HG03097 (cell line): Measurements from ENCODE around the gene WNT10A.

Source experiments
- ATAC-seq: cut with Tn5 transposase; IDR thresholded peaks from one replicate; pipeline ENCODE4 v1.9.1; 2021; ENCODE audit not compliant: unreplicated experiment, low FRiP score

The WNT10A gene

DNA sequence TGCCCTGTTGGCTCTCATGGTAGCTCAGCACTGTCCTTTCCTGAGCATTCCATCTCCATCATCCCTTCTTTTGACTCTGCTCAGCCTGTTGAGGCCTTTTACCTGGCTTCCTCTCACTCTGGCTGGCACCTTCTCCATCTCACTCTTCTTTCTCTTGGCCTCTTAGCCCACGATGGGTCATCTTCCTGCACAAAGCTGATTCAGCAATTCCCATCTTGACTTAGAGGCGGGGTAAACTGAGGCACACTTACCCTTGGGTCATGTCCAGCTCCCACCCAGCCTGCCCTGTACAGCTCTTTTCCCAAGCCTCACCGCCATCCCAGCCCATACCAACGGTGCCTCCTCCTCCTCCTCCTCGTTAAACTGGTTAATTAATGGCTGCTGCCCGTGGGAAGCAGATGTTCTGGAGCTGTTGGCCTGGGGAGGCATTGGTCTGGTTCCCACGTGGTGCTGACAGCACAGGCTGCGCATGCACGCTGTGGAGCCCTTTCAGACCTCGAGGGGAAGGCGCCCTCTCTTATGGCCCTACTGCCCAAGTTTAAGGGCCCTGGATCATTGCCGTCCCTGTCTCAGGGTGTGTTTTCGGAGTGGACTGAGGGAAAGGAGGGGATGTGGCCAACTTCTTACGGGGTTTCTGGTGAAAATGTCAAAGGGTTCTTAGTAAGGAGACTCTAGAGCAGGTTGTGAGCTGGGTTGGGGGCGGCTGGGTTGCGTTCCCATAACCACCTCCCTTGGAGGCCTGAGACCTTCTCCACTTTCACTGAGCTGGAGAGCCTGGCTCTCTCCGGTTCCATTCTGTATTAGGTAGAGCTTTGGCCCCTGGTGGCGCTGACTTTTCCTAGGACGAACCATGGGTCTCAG, 10.9 kb downstream of the WNT10A start:
- ATAC-seq = no peak

DNA sequence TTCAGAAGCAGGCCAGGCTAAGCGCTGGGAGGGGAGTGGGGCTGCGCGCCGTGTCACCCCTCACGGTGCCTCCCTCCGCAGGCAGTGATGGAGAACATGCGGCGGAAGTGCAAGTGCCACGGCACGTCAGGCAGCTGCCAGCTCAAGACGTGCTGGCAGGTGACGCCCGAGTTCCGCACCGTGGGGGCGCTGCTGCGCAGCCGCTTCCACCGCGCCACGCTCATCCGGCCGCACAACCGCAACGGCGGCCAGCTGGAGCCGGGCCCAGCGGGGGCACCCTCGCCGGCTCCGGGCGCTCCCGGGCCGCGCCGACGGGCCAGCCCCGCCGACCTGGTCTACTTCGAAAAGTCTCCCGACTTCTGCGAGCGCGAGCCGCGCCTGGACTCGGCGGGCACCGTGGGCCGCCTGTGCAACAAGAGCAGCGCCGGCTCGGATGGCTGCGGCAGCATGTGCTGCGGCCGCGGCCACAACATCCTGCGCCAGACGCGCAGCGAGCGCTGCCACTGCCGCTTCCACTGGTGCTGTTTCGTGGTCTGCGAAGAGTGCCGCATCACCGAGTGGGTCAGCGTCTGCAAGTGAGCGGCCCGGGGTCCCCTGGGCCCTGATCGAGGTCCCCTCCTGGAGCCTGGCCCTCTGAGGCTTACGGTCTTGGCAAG, 12.2 kb downstream of the WNT10A start:
- peak; percentile 47 for ATAC-seq

DNA sequence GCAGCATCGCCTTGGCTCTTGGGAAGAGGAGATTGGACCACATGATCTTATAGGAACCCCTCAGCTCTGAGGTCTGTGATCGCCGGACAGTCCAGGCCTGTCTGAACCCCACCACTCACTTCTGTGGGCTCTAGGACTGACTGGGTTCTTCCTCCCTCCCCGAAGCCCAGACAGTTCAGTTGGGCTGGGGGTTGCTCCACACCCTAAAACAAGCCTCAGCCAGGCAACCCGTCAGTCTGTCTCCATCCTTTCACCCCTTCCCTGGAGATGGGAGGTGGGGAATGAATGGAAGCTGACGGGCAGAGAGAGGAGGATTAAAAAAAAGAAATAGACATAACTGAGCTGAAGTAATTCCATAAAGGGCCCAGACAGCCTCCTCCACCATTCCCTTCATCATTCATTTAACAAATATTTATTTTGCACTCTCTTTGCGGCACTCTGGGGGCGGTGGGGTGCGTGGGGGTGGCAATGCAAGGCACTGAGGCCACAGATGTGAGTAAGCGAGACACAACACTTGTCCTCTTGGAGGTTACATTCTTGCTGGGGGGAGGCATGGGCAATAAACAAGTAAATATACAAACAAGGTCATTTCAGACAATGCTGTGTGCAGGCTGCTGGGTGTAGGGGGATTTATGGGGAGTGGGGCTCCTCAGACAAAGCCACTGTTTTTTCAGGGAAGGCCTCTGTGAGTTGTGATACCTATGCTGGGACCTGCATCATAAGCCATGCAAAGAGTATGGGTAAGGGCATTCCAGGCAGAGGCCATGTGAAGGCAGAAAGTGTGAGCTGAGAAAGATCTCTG, 12.9 kb downstream of the WNT10A start:
- ATAC-seq = no peak

DNA sequence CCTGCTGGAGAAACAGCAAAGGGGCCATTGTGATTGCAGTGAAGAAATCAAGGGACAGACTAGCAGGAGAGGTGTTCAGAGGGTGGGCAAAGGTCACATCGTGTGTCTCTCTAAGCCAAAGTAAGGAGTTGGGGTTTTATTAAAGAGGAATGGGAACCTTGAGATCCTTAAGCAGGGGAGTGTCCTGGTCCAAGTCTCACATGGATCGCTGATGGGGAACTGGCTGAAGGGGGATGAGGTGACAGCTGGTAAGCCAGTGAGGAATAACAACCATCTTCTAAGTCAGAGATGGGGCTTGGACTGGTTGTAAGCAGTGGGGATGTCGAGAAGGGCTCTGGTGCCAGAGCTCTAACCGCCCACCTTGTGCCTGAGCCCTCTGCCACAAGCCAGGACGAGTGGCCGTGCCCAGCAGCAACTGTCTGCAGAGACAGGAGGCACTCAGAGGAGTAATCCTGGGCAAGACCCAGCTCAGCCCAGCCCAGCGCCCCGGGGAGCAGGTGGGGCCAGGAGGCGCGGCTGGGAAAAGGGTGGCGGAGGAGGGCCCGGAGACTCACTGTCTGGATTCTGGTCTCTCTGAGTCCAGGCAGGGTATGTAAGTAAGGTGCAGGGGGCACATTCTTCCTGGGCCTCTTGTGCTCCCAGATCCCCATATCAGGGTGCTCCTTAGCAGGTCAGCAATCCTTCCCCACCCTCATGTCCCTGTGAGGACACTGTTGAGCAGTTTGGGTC, 13.7 kb downstream of the WNT10A start:
- ATAC-seq = no peak

DNA sequence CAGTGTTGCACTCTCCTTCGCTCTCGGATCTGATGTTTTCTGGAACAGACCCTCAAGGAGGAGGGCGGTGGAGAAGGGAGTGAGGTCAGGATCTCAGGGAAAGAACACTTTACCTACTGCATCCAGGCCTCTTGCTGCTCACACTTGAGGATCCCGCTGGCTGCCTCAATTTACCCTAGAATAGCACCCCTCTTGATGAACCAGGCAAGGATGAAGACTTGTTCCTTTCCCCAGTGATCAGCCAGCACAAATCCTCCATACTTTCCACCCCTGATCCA, 14.2 kb downstream of the WNT10A start:
- ATAC-seq = no peak

DNA sequence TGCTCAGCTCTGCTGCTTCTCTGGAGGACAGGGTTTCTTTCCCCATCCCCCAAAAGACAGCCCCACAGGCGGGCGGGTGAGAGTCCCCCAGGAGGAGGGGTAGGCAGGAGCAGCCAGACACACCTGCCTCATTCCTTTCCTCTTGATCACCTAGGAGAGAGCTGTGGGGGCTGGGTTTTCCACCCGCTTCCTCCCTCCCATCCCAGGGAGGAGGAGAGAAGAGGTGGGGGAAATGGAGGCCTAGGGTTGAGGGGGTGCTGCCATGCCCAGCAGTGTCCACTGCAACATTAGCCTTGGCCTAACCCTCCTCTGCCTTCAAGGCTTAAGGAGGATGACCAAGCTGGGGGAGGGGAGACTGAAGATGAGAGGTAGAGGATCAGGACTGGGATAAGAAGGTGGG, 14.7 kb downstream of the WNT10A start:
- ATAC-seq = no peak

DNA sequence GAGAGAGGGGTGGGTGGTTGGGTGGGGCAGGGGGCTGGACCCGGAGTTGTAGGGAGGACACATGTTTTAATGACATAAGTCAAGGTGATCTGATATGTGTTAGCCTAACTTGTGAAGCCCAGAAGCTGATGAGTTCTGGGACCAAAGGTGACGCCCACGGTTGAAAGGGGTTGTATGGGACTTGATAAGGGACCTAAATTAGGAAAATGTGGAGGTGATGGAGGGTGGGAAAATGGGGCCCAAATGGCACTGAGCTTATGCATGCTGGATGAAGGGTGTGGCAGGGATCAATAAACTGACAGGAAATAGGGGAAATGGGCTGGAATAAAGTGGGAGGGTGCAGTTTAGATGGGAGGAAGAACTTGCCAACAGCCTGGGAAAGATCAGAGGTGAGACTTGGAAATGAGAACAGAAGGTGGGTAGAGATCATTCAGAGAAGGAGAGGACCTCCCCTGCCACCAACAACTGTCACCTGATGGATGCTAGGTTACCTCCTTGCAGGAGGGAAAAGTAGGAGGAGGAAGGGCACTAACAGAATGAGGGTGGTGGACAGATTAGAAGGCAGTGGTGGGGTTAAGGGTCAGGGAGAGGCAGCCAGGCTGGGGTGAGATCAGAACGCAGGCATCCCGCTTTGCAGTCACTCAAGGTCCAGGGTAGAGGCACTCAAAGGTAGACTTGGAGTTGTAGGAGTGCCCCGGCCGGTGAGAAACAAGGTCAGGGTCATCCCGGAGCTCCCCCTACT, 15.3 kb downstream of the WNT10A start:
- ATAC-seq = peak; percentile 1

DNA sequence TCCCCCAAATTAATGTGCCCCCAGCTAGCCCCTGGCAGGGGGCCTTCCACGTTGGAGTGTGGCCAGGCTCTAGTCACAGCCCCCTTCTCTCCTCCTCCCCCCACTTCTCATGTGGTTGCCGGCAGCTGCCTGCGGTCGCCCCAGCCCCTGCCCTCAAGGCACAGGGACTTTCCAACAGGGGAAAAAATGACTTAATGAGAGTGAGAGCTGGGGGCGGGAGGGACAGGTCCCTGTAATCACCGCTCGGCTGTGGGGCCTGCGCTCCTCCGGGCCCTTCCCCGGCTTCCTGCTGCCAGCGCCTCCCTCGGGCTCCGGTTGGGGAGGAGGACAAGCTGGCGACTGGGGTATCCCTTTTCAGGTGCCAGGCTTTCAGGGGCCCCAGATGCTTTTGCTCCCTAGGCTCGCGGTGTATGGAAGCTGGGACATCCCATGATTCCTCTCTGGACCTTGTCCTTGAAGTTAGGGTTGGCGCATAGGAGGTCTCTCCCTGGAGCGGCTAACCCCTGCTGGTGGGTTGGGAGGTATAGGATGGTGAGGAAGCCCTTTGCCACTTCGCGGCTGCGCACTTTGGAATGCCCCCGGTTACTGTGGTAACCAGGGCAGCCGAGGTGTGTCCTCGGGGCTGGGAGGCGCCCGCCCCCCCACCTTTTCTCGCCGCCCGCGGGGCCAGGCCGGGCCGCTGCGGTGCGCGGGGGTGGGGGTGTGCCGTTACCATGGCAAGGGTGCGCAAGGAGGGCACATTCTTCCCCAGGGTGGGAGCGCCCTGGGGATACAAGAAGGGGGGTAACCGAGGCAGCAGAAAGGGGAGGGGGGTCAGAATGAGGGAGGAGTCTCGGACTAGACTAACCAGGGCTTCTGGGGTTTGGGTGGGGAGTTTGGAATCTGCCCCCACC, 16.1 kb downstream of the WNT10A start:
- peak; percentile 54 for ATAC-seq

DNA sequence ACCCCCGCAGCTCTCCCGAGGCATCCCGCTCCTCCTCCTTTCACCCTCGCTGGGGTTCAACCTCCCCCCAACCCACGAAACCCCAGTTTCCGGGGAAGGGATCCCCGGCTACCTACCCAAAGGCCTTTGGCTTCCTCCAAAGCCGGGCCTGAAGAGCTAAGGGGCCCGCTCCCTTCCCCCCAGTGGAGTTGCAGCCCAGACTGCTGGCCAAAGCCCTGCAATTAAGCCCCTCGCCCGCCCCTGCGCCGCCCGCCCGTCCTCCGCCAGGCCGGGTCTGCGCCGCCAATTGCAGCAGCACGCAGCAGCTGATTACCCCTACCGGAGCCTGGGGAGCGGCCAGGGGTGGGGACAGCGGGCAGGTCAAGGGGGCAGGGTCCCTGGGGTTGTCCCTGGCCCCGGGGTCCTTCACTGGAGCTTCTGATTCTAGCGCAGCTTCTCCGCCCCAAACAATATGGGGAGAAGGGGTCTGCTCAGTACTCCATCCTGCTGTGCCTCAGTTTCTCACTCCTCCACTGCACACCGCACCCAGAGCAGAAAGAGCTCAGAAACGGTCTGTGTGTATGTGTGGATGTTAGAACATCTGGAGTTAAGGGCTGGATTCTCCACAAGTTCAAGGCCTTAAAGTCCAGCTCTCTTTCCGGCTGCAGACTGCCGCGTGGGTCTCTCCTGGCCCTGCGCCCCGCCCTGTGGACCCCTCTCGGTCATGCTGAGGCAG, 16.9 kb downstream of the WNT10A start:
- no peak for ATAC-seq

DNA sequence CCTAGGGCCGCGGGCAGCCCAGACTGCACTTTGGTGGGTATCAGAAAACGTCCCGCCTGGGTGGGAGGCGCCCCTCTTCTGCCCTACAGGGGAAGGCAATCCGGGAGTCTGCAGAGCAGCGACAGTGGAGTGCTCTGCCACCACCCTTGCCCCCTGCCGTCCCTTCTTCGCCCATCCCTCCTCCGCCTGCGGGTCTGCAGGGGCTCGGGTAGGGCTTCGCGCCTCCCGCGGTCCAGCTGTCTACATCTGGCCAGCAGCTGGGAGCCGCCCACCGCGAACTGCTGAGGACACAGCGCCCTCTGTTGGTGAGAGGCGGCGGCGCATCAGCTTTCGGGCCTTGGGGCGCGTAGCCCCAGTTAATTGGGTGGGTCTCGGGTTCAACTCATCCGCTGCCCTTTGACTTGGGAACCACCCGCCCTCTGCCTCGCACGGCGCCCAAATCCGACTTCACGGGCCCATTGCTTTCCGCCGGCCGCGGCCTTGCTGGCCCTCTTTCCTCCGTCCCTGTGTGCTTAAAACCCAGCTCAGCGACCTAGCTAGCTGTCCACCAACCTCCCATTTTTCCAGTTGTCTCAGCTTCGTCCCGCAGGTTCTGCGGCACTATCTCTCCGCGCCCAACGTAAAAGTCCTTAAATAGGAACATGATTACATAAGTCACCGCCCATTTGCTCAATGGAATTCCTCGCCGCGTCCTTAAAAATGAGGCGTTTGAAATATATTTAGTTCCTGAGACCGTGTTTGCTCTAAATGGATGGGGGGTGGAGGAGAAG, 17.6 kb downstream of the WNT10A start:
- ATAC-seq = peak; percentile 34

DNA sequence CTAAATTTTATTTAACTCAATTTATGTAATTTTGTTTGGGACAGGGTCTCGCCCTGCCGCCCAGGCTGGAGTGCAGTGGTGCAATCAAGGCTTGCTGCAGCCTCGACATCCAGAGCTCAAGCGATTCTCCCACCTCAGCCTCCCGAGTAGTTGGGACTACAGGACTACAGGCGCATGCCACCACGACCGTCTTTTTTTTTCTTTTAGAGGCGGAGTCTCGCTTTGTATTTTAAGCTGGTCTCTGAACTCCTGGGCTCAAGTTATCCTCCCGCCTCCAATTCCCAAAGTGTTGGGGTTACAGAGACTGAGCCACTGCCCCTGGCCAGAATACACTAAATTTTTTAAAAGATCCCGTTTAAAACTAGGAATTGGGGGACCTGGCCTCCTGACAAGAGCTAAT, 18.5 kb downstream of the WNT10A start:
- no peak for ATAC-seq

DNA sequence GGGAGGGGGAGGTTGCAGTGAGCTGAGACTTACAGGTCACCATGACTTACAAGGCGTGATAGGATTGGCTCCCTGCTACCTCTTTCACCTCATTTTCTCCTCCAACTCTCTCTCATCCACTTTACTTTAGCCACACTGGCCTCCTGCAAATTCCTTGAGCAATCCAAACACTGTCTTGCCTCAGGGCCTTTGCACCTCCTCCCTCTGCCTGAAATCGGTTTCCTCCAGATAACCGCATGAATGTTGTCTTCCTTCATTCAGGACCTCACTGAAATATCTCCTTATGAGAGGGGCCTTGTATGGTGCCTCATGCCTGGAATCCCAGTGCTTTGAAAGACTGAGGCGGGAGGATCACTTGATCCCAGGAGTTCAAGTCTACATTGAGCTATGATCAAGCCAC, 21.8 kb downstream of the WNT10A start:
- ATAC-seq = no peak

DNA sequence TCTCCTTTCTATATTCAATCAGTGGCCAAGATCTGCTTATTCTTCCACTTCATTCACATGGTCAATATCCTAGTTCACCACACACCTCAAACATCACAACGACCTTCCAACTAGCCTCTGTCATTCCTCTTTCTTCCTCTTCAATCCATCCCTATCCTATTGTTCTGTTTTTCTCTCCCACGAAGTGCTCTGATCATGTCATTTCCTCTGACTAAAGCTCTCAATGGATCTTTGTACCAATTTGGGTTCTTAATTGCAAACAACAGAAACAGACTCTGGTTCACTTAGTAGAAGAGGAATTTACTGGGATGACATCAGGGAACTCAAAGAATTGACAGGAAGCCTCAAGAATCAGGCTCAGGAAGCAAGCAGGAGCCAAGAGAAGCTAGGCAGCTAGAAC, 23.5 kb downstream of the WNT10A start:
- ATAC-seq = no peak

DNA sequence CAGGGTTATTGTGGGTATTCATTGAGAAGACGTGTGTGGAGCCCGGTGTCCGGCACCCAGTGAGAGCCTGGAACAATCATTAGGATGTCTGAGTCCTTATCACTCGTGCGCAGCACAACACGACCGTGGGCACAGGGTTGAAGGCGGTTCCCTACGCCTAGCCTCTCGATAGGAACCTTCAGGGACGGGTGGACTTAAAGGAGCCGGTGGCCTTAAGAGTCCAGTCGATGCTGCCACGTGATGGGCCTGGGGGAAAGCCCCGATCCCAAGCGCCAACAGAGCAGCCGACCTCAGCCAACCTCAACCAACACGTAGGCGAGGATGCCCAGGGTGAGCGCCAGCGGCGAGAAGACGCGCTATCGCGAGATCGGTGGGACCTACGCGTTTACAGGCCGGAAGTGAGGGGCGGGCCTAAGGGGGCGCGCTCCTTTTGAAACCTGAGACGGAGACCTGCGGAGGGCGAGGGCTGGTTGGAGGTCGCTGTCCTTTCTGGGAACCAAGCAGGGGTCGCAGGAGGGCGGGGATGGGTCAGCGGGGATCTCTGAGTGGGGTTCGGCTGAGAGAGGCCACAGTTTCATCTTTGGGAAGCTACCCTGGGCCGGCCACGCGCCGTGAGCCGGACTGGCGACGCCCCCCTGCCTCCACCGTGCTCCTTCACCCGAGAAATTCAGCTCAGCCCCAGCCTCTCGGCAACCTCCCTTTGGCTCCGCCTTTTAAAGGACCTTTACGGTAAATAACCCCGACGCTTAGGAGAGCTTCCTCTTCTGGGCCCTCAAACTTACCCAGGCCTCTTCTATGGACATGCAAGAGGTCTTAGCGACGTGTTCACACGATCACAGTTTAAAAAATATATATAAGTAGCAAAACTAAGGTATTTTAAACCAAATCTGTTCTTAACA, 28.3 kb downstream of the WNT10A start:
- peak; percentile 91 for ATAC-seq

DNA sequence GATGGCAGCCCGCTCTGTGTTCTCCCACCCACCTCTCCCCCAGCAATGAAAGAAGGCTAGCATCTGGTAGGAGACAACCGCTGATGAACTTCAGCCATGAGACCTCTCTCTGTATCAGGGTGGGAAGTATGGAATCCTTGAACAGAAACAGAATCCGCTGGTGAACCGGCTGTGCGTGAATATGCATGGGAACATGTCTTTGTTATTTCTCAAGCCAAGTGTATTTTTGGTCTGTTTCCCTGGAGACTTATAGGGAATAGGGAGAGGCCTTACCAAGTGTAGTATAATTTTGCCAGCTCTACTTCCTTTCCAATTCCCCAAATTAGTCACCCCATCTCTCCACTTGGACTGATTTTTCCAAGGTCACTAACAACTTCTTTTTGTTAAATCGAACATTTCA, 30.1 kb downstream of the WNT10A start:
- ATAC-seq = no peak

DNA sequence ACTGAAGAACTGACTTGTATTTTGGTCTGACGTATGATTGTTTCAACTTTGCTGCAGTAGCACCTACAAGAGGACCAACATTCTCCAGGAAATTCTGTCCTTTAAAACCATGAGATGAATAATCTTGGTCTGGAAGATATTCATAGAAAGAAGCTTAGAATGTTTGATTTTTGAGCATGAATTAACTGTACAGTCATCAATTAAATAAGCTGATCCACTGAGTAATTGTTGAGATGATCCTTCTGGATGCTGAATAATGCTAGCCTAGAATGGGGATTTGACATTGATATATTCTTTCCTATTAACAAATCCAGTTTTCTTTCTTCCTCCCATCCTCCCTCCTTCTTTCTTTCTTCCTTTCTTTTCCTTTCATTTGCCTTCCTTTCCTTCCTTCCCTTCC, 39.9 kb downstream of the WNT10A start:
- ATAC-seq = no peak

DNA sequence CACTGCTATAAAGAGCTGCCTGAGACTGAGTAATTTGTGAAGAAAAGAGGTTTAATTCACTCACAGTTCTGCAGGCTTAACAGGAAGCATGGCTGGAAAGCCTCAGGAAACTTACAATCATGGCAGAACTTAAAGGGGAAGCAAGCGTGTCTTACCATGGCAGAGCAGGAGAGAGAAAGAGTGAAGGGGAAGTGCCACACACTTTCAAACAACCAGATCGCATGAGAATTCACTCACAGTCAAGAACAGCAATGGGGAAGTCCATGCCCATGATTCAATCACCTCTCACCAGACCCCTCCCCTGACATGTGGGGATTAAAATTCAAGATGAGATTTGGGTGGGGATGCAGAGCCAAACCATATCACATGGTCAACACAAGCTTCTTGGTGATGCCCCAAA, 44.1 kb downstream of the WNT10A start:
- ATAC-seq = no peak
